ENCODE data around the gene DIAPH3. TPM values are rescaled to one million over a fixed set of nuclear protein-coding genes. Genes with fewer than 3 reads are reported as not detected.

Gene DIAPH3, protein sequence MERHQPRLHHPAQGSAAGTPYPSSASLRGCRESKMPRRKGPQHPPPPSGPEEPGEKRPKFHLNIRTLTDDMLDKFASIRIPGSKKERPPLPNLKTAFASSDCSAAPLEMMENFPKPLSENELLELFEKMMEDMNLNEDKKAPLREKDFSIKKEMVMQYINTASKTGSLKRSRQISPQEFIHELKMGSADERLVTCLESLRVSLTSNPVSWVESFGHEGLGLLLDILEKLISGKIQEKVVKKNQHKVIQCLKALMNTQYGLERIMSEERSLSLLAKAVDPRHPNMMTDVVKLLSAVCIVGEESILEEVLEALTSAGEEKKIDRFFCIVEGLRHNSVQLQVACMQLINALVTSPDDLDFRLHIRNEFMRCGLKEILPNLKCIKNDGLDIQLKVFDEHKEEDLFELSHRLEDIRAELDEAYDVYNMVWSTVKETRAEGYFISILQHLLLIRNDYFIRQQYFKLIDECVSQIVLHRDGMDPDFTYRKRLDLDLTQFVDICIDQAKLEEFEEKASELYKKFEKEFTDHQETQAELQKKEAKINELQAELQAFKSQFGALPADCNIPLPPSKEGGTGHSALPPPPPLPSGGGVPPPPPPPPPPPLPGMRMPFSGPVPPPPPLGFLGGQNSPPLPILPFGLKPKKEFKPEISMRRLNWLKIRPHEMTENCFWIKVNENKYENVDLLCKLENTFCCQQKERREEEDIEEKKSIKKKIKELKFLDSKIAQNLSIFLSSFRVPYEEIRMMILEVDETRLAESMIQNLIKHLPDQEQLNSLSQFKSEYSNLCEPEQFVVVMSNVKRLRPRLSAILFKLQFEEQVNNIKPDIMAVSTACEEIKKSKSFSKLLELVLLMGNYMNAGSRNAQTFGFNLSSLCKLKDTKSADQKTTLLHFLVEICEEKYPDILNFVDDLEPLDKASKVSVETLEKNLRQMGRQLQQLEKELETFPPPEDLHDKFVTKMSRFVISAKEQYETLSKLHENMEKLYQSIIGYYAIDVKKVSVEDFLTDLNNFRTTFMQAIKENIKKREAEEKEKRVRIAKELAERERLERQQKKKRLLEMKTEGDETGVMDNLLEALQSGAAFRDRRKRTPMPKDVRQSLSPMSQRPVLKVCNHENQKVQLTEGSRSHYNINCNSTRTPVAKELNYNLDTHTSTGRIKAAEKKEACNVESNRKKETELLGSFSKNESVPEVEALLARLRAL
- 2.4 and 2.6 TPM in 2 replicates for total RNA-seq

DNA sequence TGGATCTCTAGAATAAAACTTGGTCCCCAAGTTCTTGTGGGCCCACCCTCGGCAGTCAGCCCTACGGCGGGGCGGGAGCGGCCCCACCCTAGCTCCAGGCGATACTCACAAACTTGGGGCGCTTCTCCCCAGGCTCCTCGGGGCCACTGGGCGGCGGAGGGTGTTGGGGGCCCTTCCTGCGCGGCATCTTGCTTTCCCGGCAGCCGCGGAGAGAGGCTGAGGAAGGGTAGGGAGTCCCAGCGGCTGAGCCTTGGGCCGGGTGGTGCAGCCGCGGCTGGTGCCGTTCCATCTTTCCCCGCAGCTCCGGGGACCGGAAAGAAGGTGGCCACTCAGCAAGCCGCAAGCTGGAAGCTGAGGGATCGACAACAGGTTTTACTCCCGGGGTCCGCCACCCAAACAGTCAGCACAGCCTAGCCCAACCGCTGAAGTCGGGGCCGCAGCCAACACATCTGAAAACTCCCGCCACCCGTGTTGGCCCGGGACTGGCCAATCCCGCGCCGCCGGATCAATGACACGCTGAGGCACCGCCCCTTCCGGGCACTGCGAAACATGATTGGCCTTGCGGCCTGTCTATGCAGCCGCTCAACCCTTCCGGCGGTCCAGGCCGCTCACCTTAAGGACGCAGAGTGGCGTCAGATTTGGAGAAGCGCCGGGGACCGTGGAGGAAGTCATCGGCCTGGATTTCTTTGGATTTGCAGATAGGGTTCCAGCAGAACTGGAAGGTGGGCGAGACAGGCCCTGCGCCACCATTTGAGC, at the start of gene DIAPH3:
TSS of gene DIAPH3 (minus strand) at position 451 of the 756 bp plus-strand sequence. CDS start at position 289, 162 bp downstream.

Other genes starting within 250 kb of the DIAPH3 start
- 11.0 and 12.1 TPM in 2 replicates for gene TDRD3, start 233.3 kb upstream of the DIAPH3 start, total RNA-seq

All from cardiac ventricle fibroblast (primary cell).